HG02943 (cell line): Measurements from ENCODE around the gene SGF29.
"Not testable (repeated sequence)": the region's sequence is repeated elsewhere in the genome, so short reads cannot be mapped to it uniquely, and the experiment has no call there.

ENCODE experiments used
- ATAC-seq: cut with Tn5 transposase; IDR thresholded peaks from one replicate; pipeline ENCODE4 v1.9.1; 2021; ENCODE audit warnings: mild to moderate bottlenecking, low read depth, moderate library complexity; ENCODE audit not compliant: unreplicated experiment

Gene SGF29

GRCh38 chr16:28561557-28562187 lies 8.0 kb downstream of the SGF29 start:
- ATAC-seq, result no peak

GRCh38 chr16:28562199-28562598 lies 8.5 kb downstream of the SGF29 start:
- no peak for ATAC-seq

DNA sequence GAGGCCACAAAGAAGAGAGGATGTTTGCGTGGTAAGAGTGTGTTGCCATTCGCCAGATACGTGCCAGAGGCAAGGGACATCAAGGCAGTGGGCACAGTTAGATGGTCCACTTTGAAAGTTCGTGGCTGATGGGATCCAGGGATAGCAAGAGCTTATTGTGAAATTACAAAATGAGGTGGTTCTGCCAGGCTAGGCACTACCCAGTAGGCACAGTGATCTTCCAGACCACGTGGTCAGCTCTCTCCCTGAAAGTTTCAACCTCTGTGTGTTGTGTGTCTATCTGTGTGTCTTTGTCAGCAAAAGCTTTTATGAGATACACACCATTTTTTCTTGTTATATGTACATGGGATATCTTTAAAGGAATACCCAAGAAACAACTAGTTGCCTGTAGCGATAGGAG lies 9.5 kb downstream of the SGF29 start:
- ATAC-seq, result no peak

DNA sequence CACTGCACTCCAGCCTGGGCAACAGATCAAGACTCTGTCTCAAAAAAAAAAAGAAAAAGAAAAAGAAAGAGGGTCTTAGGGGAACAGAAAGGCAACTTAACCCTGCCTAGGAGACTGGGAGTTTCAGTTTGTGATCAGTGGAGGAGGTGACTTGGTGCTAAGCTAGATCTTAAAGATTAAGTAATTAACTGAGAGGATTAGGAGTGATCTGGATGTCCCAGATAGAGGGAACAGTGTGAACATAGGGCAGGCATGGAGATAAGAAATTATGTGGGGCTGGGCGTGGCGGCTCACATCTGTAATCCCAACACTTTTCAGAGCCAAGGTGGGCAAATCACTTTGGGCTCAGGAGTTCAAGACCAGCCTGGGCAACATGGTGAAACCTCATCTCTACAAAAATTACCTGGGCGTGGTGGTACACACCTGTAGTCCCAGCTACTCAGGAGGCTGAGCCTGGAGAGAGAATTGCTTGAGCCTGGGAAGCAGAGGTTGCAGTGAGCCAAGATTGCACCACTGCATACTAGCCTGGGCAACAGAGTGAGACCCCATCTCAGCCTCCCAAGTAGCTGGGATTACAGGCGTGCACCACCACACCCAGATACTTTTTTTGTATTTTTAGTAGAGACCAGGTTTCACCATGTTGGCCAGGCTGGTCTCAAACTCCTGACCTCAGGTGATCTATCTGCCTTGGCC lies 12.7 kb downstream of the SGF29 start:
- ATAC-seq, result not testable (repeated sequence)

DNA sequence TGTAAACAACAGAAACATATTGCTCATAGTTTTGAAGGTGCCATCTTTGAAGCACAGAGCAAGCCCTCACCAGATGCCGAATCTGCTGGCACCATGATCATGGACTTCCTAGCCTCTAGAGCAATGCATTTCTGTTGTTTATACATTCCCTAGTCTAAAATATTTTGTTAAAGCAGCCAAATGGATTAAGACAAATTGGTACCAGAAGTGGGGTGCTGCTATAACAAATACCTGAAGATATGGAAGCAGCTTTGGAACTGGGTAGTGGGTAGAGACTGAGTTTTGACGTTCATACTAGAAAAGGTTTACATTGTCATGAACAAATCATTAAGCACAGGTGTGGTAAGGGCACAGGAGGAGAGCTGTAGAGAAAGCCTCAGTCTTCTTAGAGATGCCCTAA lies 13.6 kb downstream of the SGF29 start:
- no peak for ATAC-seq

DNA sequence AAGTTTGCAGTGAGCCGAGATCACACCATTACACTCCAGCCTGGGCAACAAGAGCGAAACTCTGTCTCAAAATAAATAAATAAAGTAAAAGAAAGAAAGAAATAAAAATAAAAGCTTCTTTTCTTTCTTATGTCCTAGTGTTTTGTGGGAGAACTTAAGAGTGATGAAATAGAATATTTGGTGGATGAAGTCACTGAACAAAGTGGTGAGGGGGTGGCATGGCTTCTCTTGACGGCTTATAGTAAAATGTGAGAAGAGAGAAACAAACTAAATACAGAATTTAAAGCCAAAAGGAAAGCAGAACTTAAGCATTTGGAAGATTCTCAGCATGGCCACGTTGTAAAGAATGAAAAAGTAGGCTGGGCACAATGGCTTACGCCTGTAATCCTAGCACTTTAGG lies 15.3 kb downstream of the SGF29 start:
- ATAC-seq, result no peak

GRCh38 chr16:28569968-28570752 lies 16.4 kb downstream of the SGF29 start:
- ATAC-seq, result no peak

GRCh38 chr16:28572696-28573510 lies 19.2 kb downstream of the SGF29 start:
- no peak for ATAC-seq

DNA sequence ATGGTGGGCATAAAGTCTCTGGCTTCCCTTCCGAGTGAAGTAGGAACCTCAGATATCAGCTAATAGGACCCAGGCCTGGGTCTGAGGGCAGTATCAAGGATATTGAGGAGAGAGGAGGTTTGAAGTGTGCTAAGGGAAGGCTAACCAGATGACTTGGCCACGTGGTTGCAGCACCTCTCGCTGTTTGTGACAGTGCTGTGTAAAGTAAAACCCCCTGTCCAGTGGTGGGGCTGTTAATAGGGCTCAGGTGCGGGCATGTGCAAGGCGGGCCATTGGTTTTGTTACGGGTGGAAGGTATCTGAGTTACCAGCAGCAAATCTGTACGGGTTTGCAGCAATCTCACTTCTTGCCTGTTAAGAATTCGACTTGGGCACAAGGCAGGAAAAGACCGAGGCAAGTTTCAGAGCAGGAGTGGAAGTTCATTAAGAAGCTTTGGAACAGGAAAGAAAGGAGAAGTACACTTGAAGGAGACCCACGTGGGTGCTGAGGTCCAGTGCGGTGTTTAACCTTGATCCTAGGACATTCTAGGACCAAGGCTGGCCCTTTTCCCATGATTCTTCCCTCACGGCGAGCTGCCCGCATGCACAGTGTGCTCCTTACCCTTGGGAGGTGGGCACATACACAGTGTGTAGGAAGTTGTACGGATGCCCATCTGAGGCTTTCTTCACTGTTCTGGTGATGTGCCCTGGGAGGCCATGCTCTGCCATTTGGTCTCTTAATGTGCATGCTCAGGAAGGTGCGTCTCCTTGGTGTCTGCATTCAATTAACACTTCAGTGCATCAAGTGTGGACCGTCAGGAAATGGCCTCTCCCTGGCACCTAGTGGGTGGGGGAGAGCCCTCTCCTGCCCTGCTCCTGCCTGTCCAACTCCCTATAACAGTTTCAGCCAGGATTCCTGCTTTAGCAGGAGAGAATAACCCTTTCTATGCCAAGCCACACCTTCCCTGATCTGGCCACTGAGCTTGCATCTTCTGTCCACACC lies 20.3 kb downstream of the SGF29 start:
- no peak for ATAC-seq

GRCh38 chr16:28574925-28575324 lies 21.2 kb downstream of the SGF29 start:
- ATAC-seq, result no peak

DNA sequence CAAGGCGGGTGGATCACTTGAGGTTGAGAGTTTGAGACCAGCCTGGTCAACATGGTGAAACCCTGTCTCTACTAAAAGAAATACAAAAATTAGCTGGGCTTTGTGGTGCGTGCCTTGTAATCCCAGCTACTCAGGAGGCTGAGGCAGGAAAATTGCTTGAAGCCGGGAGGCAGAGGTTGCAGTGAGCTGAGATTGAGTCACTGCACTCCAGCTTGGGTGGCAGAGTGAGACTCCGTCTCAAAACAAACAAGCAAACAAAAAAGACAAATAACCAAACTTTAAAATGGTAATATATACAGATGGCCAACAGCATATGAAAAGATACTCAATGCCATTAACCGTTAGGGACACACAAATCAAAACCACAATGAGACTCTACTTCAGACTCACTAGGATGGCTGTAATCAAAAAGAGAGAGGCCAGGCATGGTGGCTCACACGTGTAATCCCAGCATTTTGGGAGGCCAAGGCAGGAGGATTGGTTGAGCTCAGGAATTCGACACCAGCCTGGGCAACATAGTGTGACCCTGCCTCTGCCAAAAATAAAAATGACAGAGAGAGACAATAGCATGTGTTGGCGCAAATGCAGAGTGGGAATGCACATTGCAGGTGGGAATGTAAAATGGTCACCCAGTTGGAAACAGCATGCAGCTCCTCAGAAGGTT lies 21.9 kb downstream of the SGF29 start:
- no peak for ATAC-seq

DNA sequence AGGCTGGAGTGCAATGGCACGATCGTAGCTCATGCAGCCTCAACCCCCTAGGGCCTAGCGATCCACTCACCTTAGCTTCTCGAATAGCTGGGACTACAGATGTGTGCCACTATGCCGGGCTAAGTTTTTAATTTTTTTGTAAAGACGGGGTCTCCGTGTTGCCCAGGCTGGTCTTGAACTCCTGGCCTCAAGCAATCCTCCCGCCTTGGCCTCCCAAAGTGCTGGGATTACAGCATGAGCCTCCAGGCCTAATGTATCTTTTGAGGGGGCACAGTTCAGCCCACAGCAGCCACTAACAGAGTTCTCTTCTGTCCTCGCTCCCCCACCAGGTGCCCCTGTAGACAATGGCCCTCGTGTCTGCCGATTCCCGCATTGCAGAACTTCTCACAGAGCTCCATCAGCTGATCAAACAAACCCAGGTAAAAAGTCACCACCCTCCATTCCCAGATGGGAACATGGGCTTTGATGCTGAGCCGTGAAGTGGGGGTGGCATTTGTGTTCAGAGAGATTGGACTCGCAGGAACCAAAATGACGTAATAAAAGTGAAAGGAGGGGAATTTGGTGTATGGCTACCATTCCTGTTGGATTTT lies 27.1 kb downstream of the SGF29 start:
- ATAC-seq, result no peak

- ATAC-seq, result no peak
These were observed 32.0 kb downstream of the SGF29 start for GRCh38 chr16:28585674-28586073.

DNA sequence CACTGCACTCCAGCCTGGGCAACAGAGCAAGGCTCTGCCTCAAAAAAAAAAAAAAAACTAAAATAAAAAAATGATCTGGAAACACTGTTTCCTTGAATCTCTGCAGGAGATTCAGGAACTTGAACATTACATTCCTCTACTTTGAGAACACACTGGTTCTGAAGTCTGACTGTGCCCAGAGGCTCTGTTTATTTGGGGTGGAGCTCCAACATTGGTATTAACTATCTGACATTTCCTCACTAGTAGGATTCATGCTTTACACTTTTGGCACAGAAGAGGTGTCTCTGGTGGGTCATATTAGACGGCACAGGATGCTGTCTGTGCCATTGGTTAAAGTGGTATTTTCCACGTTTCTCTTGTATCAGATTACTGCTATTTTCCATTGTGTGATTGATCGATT lies 32.7 kb downstream of the SGF29 start:
- no peak for ATAC-seq

DNA sequence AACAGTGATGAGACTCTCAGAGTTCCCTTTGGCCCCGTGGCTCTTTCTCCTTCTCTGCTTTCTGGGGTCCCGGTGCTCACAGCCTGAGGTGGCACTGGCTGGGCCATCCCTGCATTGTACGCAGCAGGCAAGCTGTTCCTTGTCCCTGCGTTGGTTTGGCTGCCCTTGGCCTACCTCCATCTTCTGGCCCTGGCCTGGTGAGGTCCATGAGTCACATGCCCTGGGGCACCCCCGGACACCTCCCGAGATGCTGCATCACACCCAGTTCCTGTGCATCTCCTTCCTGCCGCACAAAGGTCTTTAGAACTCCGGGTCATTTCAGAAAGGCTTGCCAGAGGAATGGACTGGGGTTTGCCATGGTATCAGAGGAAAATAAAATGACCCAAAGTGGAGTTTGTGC lies 33.7 kb downstream of the SGF29 start:
- ATAC-seq, result no peak

- no peak for ATAC-seq
These were observed 35.3 kb downstream of the SGF29 start for GRCh38 chr16:28589069-28589468.

DNA sequence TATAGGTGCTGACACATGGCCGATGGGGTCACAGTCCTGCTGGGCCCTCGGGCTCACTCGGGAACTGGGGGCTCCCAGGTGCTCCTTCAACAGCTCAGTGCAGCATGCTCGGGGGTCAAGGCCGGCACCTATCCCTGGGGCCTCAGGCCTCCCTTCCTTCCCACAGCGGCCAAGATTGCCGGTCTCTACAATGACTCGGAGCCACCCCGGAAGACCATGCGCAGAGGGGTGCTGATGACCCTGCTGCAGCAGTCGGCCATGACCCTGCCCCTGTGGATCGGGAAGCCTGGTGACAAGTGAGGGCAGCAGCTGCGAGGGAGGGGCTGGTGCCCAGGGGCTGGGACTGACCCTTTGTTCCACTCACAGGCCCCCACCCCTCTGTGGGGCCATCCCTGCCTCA lies 36.2 kb downstream of the SGF29 start:
- no peak for ATAC-seq

- ATAC-seq, result no peak
These were observed 36.9 kb downstream of the SGF29 start for GRCh38 chr16:28590384-28591340.
